Adrenal gland (tissue), 12 donors: ENCODE measurements around the gene RAPGEF4. TPM values are rescaled to one million over a fixed set of nuclear protein-coding genes. Genes with fewer than 3 reads are reported as not detected.

Source experiments
- DNase-seq, 7 donors: peaks; one replicate each; pipeline ENCODE4 v3.0.0-alpha.2; 2019 to 2020
- H3K27ac ChIP-seq, 5 donors: fragments of 200-600 bp; sonication (generic) in 4 of 5; 1 replicate in 3 of 5; 2 replicates in 2 of 5; pipeline versions ENCODE4 v1.5.1 to v1.8.0; 2016 to 2020; ENCODE audit warnings: mild to moderate bottlenecking in 1 of 5
- H3K27me3 ChIP-seq: fragments of 200-600 bp; 2 replicates; pipeline ENCODE4 v1.8.0; 2021
- H3K36me3 ChIP-seq, 2 donors: fragments of 200-600 bp; replicated peaks in 1 of 2; 1 replicate in 1 of 2; 2 replicates in 1 of 2; pipeline versions ENCODE4 v1.5.1 to v1.8.0; 2018 to 2022
- H3K4me1 ChIP-seq, 2 donors: fragments of 200-600 bp; replicated peaks in 1 of 2; 1 replicate in 1 of 2; 2 replicates in 1 of 2; pipeline versions ENCODE4 v1.5.1 to v1.8.0; 2018 to 2021
- H3K4me3 ChIP-seq, 4 donors: fragments of 200-600 bp; sonication (generic) in 3 of 4; one replicate each; pipeline ENCODE4 v1.5.1; 2016 to 2018
- H3K9me3 ChIP-seq, 3 donors: fragments of 200-600 bp; sonication (generic) in 1 of 3; replicated peaks in 1 of 3; 1 replicate in 2 of 3; 2 replicates in 1 of 3; pipeline versions ENCODE4 v1.5.1 to v1.8.0; 2016 to 2021
- CTCF ChIP-seq, 6 experiments: fragments of 450-650 bp in 4 of 6; fragments of 200-600 bp in 2 of 6; sonication (generic) in 1 of 6; IDR thresholded peaks; 1 replicate in 5 of 6; 2 replicates in 1 of 6; pipeline versions ENCODE4 v1.5.1 to v1.8.0; 2016 to 2021; ENCODE audit warnings: antibody characterized with exemption in 6 of 6, mild to moderate bottlenecking in 2 of 6, moderate library complexity in 1 of 6
- POLR2A ChIP-seq, 2 donors: fragments of 450-650 bp; IDR thresholded peaks; one replicate each; pipeline ENCODE4 v1.6.1; 2017; ENCODE audit warnings: antibody characterized with exemption in 2 of 2, mild to moderate bottlenecking in 2 of 2, moderate library complexity in 1 of 2
- WGBS, 4 donors: extraction: QIAGEN DNeasy Blood & Tissue Kit in 2 of 4; methylation state at CpG; one replicate each; pipeline versions ENCODE4 v1.1.5 to v1.1.7; 2013 to 2017; 5-methylcytosine and 5-hydroxymethylcytosine counted together
- intact Hi-C, 2 donors: fragments of 100-400 bp; cut with DNase I; formaldehyde crosslinking; loops; one replicate each; pipeline versions ENCODE4 v1.14.1 to v1.15.0; 2022 to 2023
- polyA plus RNA-seq, 3 donors: library from polyadenylated mRNA; stranded (reverse); fragments of 200-250 nt in 2 of 3; fragments of 350-450 nt in 1 of 3; fragmentation: Illumina TruSeq in 1 of 3; extraction: RNeasy Lipid Tissue Mini Kit (QIAGEN cat#74804) in 1 of 3; gene quantifications; one replicate each; pipeline ENCODE4 v1.2.3, GENCODE V29; 2013 to 2014
- total RNA-seq, 9 donors: library from RNA; depleted of rRNA in 4 of 9; stranded (reverse); fragments of >200 nt in 4 of 9; fragments of 120-200 nt in 1 of 9; fragmentation: NEBNext Ultra II Directional in 1 of 9; extraction: Animal tissue kit (Norgen Biotek cat#: 25700) in 1 of 9; gene quantifications; one replicate each; pipeline versions ENCODE4 v1.1.0 to v1.2.4, GENCODE V29; 2013 to 2023
- donor health status: healthy with polysubstance abuse.
- donor health status: Bipolar disorder and iron deficiency.
- donor health status: DM: yes; HTN: yes; CAD: no.
- donor health status: DM: no; HTN: no; CAD: no.
- donor health status: DM: no; HTN: no; CAD: no.
- donor health status: DM: yes; HTN: yes; CAD: no.

RAPGEF4 gene
- total and polyA plus RNA-seq, 12 donors: 24.8 to 288 (median 101) TPM

GRCh38 chr2:172845028-172845630 lies 109.5 kb downstream of the RAPGEF4 start:
- WGBS, 4 donors: 72 to 83% (median 79%) methylated on average over 2 of the region's 2 CpGs

GRCh38 chr2:172846551-172846950 lies 110.9 kb downstream of the RAPGEF4 start:
- H3K9me3 ChIP-seq: no peaks in the 10 kb centered on the region
- intact Hi-C loops: no loop called here
- no peak overlapping the region for H3K4me3 ChIP-seq
- no peak overlapping the region for H3K27ac ChIP-seq
- H3K36me3 ChIP-seq: no peaks in the 10 kb centered on the region
- H3K27me3 ChIP-seq: no peaks in the 10 kb centered on the region
- H3K4me1 ChIP-seq: peaks cover 6 to 45% of the 10 kb centered on the region in 2 donors
- WGBS, 4 donors: 86 to 89% (median 88%) methylated on average over 5 of the region's 5 CpGs
- no peak for DNase-seq
- TF ChIP-seq POLR2A (IDR thresholded peaks at IDR 0.05) (no peak), CTCF (IDR thresholded peaks at IDR 0.05) (no peak)

More at GRCh38 chr2:172845028-172845630, 109.5 kb downstream of the RAPGEF4 start:
- intact Hi-C loops: no loop called here
- Histone ChIP-seq H3K27me3 (no peaks in the 10 kb centered on the region), H3K4me1 (peaks cover 6 to 45% of the 10 kb centered on the region in 2 donors), H3K4me3 (no peak overlapping the region), H3K27ac (peak overlapping the region in 2 of 5 donors; percentile 14 to 37), H3K9me3 (no peaks in the 10 kb centered on the region), H3K36me3 (no peaks in the 10 kb centered on the region)
- TF ChIP-seq POLR2A (IDR thresholded peaks at IDR 0.05): no peak
- no peak for TF ChIP-seq CTCF (IDR thresholded peaks at IDR 0.05)
- DNase-seq: peak in 2 of 7 donors; percentile 24 to 37

GRCh38 chr2:172847188-172847587 lies 111.5 kb downstream of the RAPGEF4 start:
- DNase-seq: no peak
- intact Hi-C loops: no loop called here
- Histone ChIP-seq H3K9me3 (peaks cover 0 to 5% (median 0%) of the 10 kb centered on the region in 3 donors), H3K27me3 (no peaks in the 10 kb centered on the region), H3K36me3 (no peaks in the 10 kb centered on the region), H3K4me3 (no peak overlapping the region), H3K27ac (no peak overlapping the region), H3K4me1 (peaks cover 6 to 45% of the 10 kb centered on the region in 2 donors)
- 86 to 98% (median 92%) methylated on average over 5 of the region's 5 CpGs for WGBS, 4 donors
- TF ChIP-seq POLR2A (IDR thresholded peaks at IDR 0.05) (no peak), CTCF (IDR thresholded peaks at IDR 0.05) (no peak)

GRCh38 chr2:172848519-172848918 lies 112.9 kb downstream of the RAPGEF4 start:
- Histone ChIP-seq H3K27me3 (no peaks in the 10 kb centered on the region), H3K4me1 (peaks cover 6 to 40% of the 10 kb centered on the region in 2 donors), H3K4me3 (no peak overlapping the region), H3K9me3 (peaks cover 0 to 8% (median 7%) of the 10 kb centered on the region in 3 donors), H3K27ac (no peak overlapping the region), H3K36me3 (no peaks in the 10 kb centered on the region)
- 66 to 74% (median 66%) methylated on average over 2 of the region's 2 CpGs for WGBS, 4 donors
- TF ChIP-seq POLR2A (IDR thresholded peaks at IDR 0.05): no peak
- TF ChIP-seq CTCF (IDR thresholded peaks at IDR 0.05): no peak
- intact Hi-C loops: no loop called here
- no peak for DNase-seq
